BLaER1 treated with 17β-estradiol and CSF1 and Interleukin-3, amounts not matched to agents 10 nM and 100 nM (cell line): ENCODE measurements around the gene EXOC2.

Experiments used
- H3K27ac ChIP-seq, 11 experiments: shearing (Covaris generic); formaldehyde crosslinking; 2 replicates each; pipeline ENCODE4 v1.8.1; 2022
- H3K27me3 ChIP-seq, 11 experiments: shearing (Covaris generic); formaldehyde crosslinking; 2 replicates each; pipeline ENCODE4 v1.8.1; 2022
- H3K36me3 ChIP-seq, 11 experiments: shearing (Covaris generic); formaldehyde crosslinking; 2 replicates each; pipeline ENCODE4 v1.8.1; 2022
- H3K4me1 ChIP-seq, 10 experiments: shearing (Covaris generic); formaldehyde crosslinking; 2 replicates each; pipeline ENCODE4 v1.8.1; 2022
- H3K4me2 ChIP-seq, 11 experiments: shearing (Covaris generic); formaldehyde crosslinking; 2 replicates each; pipeline ENCODE4 v1.8.1; 2022
- H3K4me3 ChIP-seq, 10 experiments: shearing (Covaris generic); formaldehyde crosslinking; 2 replicates each; pipeline ENCODE4 v1.8.1; 2022
- H3K9ac ChIP-seq, 11 experiments: shearing (Covaris generic); formaldehyde crosslinking; 2 replicates each; pipeline ENCODE4 v1.8.1; 2022
- H3K9me3 ChIP-seq, 11 experiments: shearing (Covaris generic); formaldehyde crosslinking; replicated peaks in 1 of 11; 2 replicates each; pipeline ENCODE4 v1.8.1; 2022
- H4K20me1 ChIP-seq, 11 experiments: shearing (Covaris generic); formaldehyde crosslinking; 2 replicates each; pipeline ENCODE4 v1.8.1; 2022
- Cebpa-rat ChIP-seq, 11 experiments: shearing (Covaris generic); IDR thresholded peaks; 2 replicates each; pipeline ENCODE4 v1.8.1; 2022

EXOC2 gene

DNA sequence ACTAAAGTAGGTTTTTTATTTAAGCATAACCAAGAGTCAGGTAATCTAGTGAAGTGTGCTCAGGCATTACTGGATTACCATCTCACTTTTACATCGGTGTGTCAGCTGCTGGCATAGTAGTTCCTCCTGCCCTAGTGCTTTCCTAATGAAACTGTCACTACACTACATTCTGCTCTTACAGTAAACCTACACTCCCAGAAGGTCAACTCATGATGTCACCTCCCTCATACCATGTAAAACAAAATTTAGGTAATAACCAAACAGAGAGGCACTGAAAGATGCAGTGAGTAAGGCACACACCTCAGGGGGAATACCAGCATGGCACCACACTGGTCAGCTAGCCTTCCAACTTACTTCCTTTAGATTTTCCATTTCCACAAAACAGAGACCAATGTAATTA lies 59.3 kb downstream of the EXOC2 start:
- peaks cover 26 to 87% (median 38%) of the 10 kb centered on the region in 11 experiments; a peak in 21 of 22 replicates for H3K36me3 ChIP-seq
- no peaks in the 10 kb centered on the region for H3K9me3 ChIP-seq
- no peak for TF ChIP-seq Cebpa-rat (IDR thresholded peaks at IDR 0.05)
- no peaks in the 10 kb centered on the region for H3K4me1 ChIP-seq
- H3K27ac ChIP-seq, result no peak overlapping the region
- peaks cover 0 to 6% (median 0%) of the 10 kb centered on the region in 11 experiments; a peak in 1 of 22 replicates for H4K20me1 ChIP-seq
- no peak overlapping the region for H3K4me3 ChIP-seq
- no peak overlapping the region for H3K4me2 ChIP-seq
- H3K9ac ChIP-seq, result no peak overlapping the region
- H3K27me3 ChIP-seq, result no peaks in the 10 kb centered on the region

DNA sequence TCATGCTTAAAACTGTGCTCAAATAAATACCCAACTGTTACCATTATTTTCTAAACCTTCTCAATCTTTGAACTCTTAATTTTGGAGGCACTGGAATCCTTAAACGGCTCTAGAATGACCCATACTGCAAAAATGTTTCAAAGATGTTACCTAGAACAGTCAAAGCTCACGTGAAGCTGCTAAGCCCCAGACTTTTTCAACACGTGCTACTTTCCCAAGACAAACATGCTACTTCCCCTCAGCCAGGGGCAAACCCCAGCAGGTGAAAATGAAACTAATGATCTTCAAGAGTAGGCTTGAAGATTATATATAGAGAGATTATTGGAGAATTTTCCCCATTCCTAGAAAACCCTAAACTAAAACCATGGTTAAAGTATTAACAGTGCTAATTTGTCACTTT lies 64.2 kb downstream of the EXOC2 start:
- Histone ChIP-seq H3K27me3 (no peaks in the 10 kb centered on the region), H3K4me2 (no peak overlapping the region), H3K27ac (no peak overlapping the region), H4K20me1 (0 out of 22 replicates have a peak, but pooled peaks cover 0 to 2% (median 0%) of the 10 kb centered on the region in 11 experiments), H3K36me3 (peaks cover 6 to 86% (median 17%) of the 10 kb centered on the region in 11 experiments; a peak in 16 of 22 replicates), H3K9me3 (no peaks in the 10 kb centered on the region), H3K9ac (no peak overlapping the region), H3K4me1 (no peaks in the 10 kb centered on the region), H3K4me3 (no peak overlapping the region)
- TF ChIP-seq Cebpa-rat (IDR thresholded peaks at IDR 0.05), result no peak

DNA sequence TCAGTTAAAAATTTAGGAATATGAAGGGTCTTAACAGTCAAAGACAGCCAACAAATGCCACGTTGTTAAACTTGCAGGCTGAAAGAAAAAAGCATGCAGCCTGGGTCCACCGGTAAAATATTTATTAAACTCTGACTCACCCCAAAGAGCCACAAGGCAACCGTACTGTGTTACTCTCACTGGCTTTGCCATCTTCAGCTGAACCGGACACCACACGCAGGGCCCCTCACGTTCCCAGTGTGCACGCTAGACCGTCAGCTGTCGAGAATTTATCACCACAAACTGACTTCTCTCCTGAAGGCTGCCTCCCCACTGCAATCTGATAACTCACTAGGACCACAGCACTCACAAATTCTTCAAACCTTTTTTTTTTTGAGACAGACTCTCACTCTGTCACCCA lies 66.7 kb downstream of the EXOC2 start:
- Histone ChIP-seq H3K4me3 (no peak overlapping the region), H3K27ac (no peak overlapping the region), H3K4me1 (no peaks in the 10 kb centered on the region), H3K36me3 (peaks cover 4 to 88% (median 20%) of the 10 kb centered on the region in 11 experiments; a peak in 17 of 22 replicates), H3K27me3 (no peaks in the 10 kb centered on the region), H3K9me3 (no peaks in the 10 kb centered on the region), H4K20me1 (0 out of 22 replicates have a peak, but pooled peaks cover 0 to 2% (median 0%) of the 10 kb centered on the region in 11 experiments), H3K4me2 (no peak overlapping the region), H3K9ac (no peak overlapping the region)
- TF ChIP-seq Cebpa-rat (IDR thresholded peaks at IDR 0.05), result no peak

DNA sequence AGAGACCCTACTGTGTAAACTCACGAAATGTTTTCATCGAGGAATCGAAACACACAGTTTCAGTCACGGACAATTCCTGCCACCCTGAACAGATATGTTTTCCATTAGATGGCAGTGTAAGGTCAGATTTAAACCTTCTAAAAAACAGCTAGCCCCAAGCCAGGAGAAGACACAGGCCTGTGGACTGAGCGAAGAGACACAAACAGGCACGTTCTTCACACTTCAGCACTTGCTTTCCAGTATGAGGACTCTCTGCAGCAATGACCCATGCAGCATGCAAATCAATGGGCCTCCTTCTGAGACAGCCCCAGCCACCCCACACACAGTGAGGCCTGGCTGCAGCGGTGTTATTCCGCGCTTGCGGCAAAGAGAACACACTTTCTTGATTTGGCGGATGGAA lies 68.0 kb downstream of the EXOC2 start:
- H3K4me2 ChIP-seq, result no peak overlapping the region
- TF ChIP-seq Cebpa-rat (IDR thresholded peaks at IDR 0.05), result no peak
- H3K27me3 ChIP-seq, result no peaks in the 10 kb centered on the region
- peaks cover 3 to 92% (median 23%) of the 10 kb centered on the region in 11 experiments; a peak in 17 of 22 replicates for H3K36me3 ChIP-seq
- H3K4me3 ChIP-seq, result no peak overlapping the region
- H3K9me3 ChIP-seq, result no peaks in the 10 kb centered on the region
- H4K20me1 ChIP-seq, result peaks cover 0 to 8% (median 0%) of the 10 kb centered on the region in 11 experiments; a peak in 2 of 22 replicates
- H3K4me1 ChIP-seq, result no peaks in the 10 kb centered on the region
- H3K9ac ChIP-seq, result no peak overlapping the region
- no peak overlapping the region for H3K27ac ChIP-seq

DNA sequence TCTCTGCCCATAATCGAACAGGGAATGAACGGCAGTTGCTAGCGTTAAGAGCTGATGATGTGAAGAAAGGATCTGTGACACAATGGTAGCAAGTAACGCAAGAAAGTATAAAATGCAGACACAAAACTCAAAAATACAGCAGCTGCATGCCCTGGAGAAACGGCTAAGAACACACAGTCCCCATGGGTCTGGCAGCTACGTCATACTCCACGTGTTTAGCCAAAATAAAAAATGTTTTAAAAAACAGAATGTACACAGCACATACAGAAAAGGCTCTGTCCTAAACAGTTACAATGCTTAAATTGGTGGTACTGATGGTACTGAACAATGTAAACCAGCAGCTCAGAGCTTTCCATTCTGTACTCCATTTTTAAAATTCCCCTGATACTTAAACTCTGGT lies 70.5 kb downstream of the EXOC2 start:
- no peaks in the 10 kb centered on the region for H3K27me3 ChIP-seq
- H4K20me1 ChIP-seq, result peaks cover 0 to 8% (median 0%) of the 10 kb centered on the region in 11 experiments; a peak in 2 of 22 replicates
- H3K4me3 ChIP-seq, result no peak overlapping the region
- no peaks in the 10 kb centered on the region for H3K9me3 ChIP-seq
- H3K27ac ChIP-seq, result no peak overlapping the region
- H3K4me2 ChIP-seq, result no peak overlapping the region
- no peak for TF ChIP-seq Cebpa-rat (IDR thresholded peaks at IDR 0.05)
- H3K36me3 ChIP-seq, result peaks cover 4 to 83% (median 26%) of the 10 kb centered on the region in 11 experiments
- H3K9ac ChIP-seq, result no peak overlapping the region
- H3K4me1 ChIP-seq, result no peaks in the 10 kb centered on the region

DNA sequence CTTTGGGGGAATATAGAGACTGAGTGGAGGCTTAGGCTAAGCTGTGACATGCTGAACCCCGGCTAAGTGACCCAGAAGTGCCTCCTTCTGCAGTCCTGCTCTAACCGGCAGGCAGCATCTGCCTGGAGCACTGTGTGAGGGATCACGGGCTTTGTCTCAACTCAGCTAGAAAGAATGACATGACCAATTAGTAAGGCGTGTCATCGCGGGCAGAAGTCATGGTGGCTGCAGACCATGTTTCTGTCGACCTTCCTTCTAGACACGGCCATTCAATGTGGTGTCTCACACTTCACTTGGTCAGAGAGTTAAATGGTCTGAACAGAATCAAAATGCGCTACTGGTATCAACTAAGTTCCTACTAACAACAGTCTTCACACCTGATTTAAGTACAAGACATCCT lies 71.0 kb downstream of the EXOC2 start:
- H4K20me1 ChIP-seq, result peaks cover 0 to 8% (median 0%) of the 10 kb centered on the region in 11 experiments; a peak in 2 of 22 replicates
- no peaks in the 10 kb centered on the region for H3K27me3 ChIP-seq
- TF ChIP-seq Cebpa-rat (IDR thresholded peaks at IDR 0.05), result no peak
- H3K9me3 ChIP-seq, result no peaks in the 10 kb centered on the region
- H3K4me2 ChIP-seq, result no peak overlapping the region
- H3K27ac ChIP-seq, result no peak overlapping the region
- H3K4me3 ChIP-seq, result no peak overlapping the region
- H3K4me1 ChIP-seq, result no peaks in the 10 kb centered on the region
- no peak overlapping the region for H3K9ac ChIP-seq
- peaks cover 9 to 85% (median 28%) of the 10 kb centered on the region in 11 experiments for H3K36me3 ChIP-seq

DNA sequence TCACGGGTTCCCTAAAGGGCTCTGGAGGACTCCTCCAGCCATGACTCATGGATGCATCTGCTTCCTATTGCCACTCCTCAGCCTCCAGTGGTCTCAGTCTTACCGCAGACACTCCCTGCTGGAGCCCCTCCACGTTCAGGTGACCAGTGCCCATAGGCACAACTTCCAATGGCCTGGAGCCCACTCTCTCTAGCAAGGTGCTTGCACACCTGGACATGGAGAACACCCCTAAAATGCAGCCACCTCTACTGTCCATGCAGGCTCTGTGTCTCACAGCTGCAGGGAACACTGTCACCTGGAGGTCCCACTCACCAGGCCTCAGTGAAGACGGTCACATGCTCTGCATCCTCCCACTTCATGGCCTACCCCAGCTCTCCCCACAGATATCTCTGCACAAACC lies 72.0 kb downstream of the EXOC2 start:
- Histone ChIP-seq H3K36me3 (peaks cover 9 to 87% (median 29%) of the 10 kb centered on the region in 11 experiments), H4K20me1 (peaks cover 0 to 8% (median 0%) of the 10 kb centered on the region in 11 experiments; a peak in 2 of 22 replicates), H3K9ac (no peak overlapping the region), H3K27ac (no peak overlapping the region), H3K4me3 (no peak overlapping the region), H3K9me3 (no peaks in the 10 kb centered on the region), H3K4me1 (no peaks in the 10 kb centered on the region), H3K27me3 (no peaks in the 10 kb centered on the region), H3K4me2 (no peak overlapping the region)
- no peak for TF ChIP-seq Cebpa-rat (IDR thresholded peaks at IDR 0.05)

DNA sequence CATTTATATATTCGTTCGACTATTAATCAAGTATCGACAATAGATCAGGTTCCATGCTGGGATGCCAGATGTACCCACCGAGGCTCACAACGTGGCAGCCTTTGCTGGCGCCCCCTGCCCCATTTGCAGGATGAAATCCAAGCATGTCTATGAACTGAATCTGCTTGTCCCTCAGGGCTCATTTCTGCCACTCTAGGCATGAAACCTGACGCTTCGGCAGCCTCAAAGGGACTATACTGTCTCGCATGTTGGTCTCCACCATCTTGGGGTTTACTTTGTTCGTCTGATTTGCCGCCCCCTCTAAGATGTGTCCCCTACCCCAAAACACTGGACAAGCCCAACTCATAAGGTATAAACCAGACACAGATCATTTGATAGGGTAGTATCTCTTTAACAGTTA lies 72.8 kb downstream of the EXOC2 start:
- Histone ChIP-seq H3K4me2 (no peak overlapping the region), H3K9me3 (no peaks in the 10 kb centered on the region), H3K4me3 (no peak overlapping the region), H3K36me3 (peaks cover 11 to 87% (median 33%) of the 10 kb centered on the region in 11 experiments), H3K27me3 (no peaks in the 10 kb centered on the region), H3K27ac (no peak overlapping the region), H3K4me1 (no peaks in the 10 kb centered on the region), H3K9ac (no peak overlapping the region), H4K20me1 (peaks cover 0 to 8% (median 0%) of the 10 kb centered on the region in 11 experiments; a peak in 2 of 22 replicates)
- no peak for TF ChIP-seq Cebpa-rat (IDR thresholded peaks at IDR 0.05)

DNA sequence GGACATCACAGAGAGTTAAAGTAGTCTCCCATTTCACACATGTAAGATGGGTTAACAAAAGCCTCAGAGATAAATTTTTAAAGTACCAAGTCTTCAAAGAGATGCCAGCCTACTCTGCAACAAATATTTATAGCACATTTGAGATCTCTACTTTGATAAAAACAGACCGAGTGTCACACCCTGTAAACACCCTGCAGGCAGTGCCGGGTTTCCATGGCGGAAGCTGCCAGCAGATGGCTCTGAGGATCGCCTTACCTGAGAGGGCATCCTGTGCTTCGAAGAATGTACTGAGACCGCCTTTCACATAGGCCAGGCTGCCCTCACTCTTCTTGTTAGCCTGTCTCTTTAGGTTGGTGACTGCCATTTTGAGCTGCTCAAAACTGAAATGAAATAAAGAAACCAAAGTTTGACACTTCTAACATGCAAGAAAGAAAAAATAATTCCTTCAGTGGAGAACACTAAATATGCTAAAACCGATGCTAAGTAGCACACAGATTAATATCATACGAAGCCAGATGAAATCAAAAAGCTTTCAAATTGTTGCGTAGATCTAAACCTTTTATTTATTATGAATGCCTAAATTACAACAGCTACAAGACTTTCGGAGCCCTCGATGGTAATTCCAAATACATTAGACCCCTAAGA lies 75.4 kb downstream of the EXOC2 start:
- Histone ChIP-seq H3K9ac (no peak overlapping the region), H3K4me2 (no peak overlapping the region), H3K27ac (no peak overlapping the region), H3K27me3 (no peaks in the 10 kb centered on the region), H4K20me1 (peaks cover 0 to 8% (median 0%) of the 10 kb centered on the region in 11 experiments; a peak in 2 of 22 replicates), H3K4me3 (no peak overlapping the region), H3K36me3 (peaks cover 13 to 85% (median 33%) of the 10 kb centered on the region in 11 experiments), H3K4me1 (peaks cover 0 to 2% (median 0%) of the 10 kb centered on the region in 10 experiments; a peak in 1 of 20 replicates), H3K9me3 (no peaks in the 10 kb centered on the region)
- TF ChIP-seq Cebpa-rat (IDR thresholded peaks at IDR 0.05), result no peak

DNA sequence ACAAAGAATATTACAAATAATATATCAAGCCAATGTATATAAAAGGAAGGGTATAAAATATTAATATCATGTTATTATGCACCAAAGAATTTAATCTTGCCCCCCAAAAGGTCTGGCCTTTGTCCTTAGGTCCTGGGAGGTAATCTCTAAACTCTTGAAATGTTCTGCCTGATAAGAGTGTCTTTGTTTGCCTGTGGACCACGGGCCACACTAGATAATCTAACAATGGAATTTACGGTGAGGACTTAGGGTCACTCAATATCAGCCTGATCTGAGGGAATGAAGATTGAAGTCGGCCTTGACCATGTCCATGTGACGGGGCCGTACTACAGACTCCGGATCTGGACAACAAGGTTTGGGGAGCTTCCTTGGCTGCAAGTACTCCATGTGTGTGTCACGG lies 79.0 kb downstream of the EXOC2 start:
- Histone ChIP-seq H3K9ac (no peak overlapping the region), H3K4me1 (peaks cover 9 to 30% (median 19%) of the 10 kb centered on the region in 10 experiments), H4K20me1 (peaks cover 0 to 5% (median 0%) of the 10 kb centered on the region in 11 experiments; a peak in 4 of 22 replicates), H3K9me3 (no peaks in the 10 kb centered on the region), H3K4me3 (no peak overlapping the region), H3K4me2 (no peak overlapping the region), H3K36me3 (peaks cover 15 to 69% (median 28%) of the 10 kb centered on the region in 11 experiments), H3K27me3 (no peaks in the 10 kb centered on the region), H3K27ac (no peak overlapping the region)
- no peak for TF ChIP-seq Cebpa-rat (IDR thresholded peaks at IDR 0.05)
